HEK293 (cell line): Measurements from ENCODE around the gene MEI1.

Source experiments
- CTCF ChIA-PET: fragments of 350-600 bp; formaldehyde crosslinking; extraction: SDS; loops from one replicate; lab custom pipeline; 2021; ENCODE audit warnings: antibody characterized with exemption; lab: Yijun Ruan, JAX
- POLR2A ChIA-PET: fragments of 300-600 bp; formaldehyde crosslinking; extraction: SDS; loops from one replicate; lab custom pipeline; 2020; ENCODE audit warnings: antibody characterized with exemption, inconsistent platforms; lab: Yijun Ruan, JAX
- H3K27ac ChIP-seq: fragments of 200-500 bp; sonication (Bioruptor generic); 2 replicates; pipeline ENCODE4 v1.5.1; 2014; ENCODE audit warnings: low read depth, low read length, control low read depth, inconsistent platforms; ENCODE audit errors: extremely low read depth
- H3K36me3 ChIP-seq, 2 experiments: fragments of 200-500 bp in 1 of 2; sonication (Bioruptor generic) in 1 of 2; 1 replicate in 1 of 2; 2 replicates in 1 of 2; pipeline ENCODE4 v1.5.1; 2014 to 2017; ENCODE audit warnings: inconsistent platforms in 2 of 2, low read length in 2 of 2; ENCODE audit not compliant: control insufficient read depth in 2 of 2, insufficient read depth in 1 of 2
- H3K4me1 ChIP-seq: fragments of 200-500 bp; sonication (Bioruptor generic); 2 replicates; pipeline ENCODE4 v1.5.1; 2014; ENCODE audit warnings: mild to moderate bottlenecking, low read length, inconsistent platforms; ENCODE audit not compliant: control insufficient read depth, insufficient read depth
- H3K4me3 ChIP-seq: 2 replicates; pipeline ENCODE4 v1.5.1; 2011; ENCODE audit warnings: low read depth, mild to moderate bottlenecking, control low read depth, low read length, moderate library complexity
- H3K9me3 ChIP-seq: fragments of 200-500 bp; sonication (Bioruptor generic); 2 replicates; pipeline ENCODE4 v1.5.1; 2014; ENCODE audit warnings: low read depth, low read length, inconsistent platforms; ENCODE audit not compliant: control insufficient read depth, insufficient read depth
- BCL6B ChIP-seq: fragments of 450-650 bp; formaldehyde crosslinking; IDR thresholded peaks from 2 replicates; pipeline ENCODE4 v1.5.1; 2017; ENCODE audit warnings: missing biosample characterization, missing genetic modification characterization
- FEZF1 ChIP-seq: fragments of 450-650 bp; formaldehyde crosslinking; IDR thresholded peaks from 2 replicates; pipeline ENCODE4 v1.5.1; 2016; ENCODE audit warnings: missing biosample characterization, missing genetic modification characterization
- INSM2 ChIP-seq: fragments of 450-650 bp; formaldehyde crosslinking; IDR thresholded peaks from 2 replicates; pipeline ENCODE4 v1.5.1; 2016; ENCODE audit warnings: missing biosample characterization, missing genetic modification characterization
- KLF8 ChIP-seq: fragments of 450-650 bp; formaldehyde crosslinking; IDR thresholded peaks from 2 replicates; pipeline ENCODE4 v1.5.1; 2016; ENCODE audit warnings: missing biosample characterization, missing genetic modification characterization
- KLF9 ChIP-seq: fragments of 450-650 bp; formaldehyde crosslinking; IDR thresholded peaks from 2 replicates; pipeline ENCODE4 v1.5.1; 2016; ENCODE audit warnings: missing biosample characterization, missing genetic modification characterization, low read depth
- PRDM10 ChIP-seq: fragments of 450-650 bp; formaldehyde crosslinking; IDR thresholded peaks from 2 replicates; pipeline ENCODE4 v1.5.1; 2016; ENCODE audit warnings: missing biosample characterization, missing genetic modification characterization
- PRDM2 ChIP-seq: fragments of 450-650 bp; formaldehyde crosslinking; IDR thresholded peaks from 2 replicates; pipeline ENCODE4 v1.5.1; 2016; ENCODE audit warnings: missing biosample characterization, missing genetic modification characterization, borderline replicate concordance
- PRDM6 ChIP-seq: fragments of 450-650 bp; formaldehyde crosslinking; IDR thresholded peaks from 2 replicates; pipeline ENCODE4 v1.5.1; 2017; ENCODE audit warnings: missing biosample characterization, missing genetic modification characterization
- ZBTB20 ChIP-seq: fragments of 450-650 bp; formaldehyde crosslinking; IDR thresholded peaks from 2 replicates; pipeline ENCODE4 v1.5.1; 2016; ENCODE audit warnings: missing biosample characterization, missing genetic modification characterization
- ZNF214 ChIP-seq: fragments of 450-650 bp; formaldehyde crosslinking; IDR thresholded peaks from 2 replicates; pipeline ENCODE4 v1.5.1; 2017; ENCODE audit warnings: missing biosample characterization, mild to moderate bottlenecking, missing genetic modification characterization, borderline replicate concordance
- ZNF513 ChIP-seq: fragments of 450-650 bp; IDR thresholded peaks from 2 replicates; pipeline ENCODE4 v1.5.1; 2018; ENCODE audit warnings: missing biosample characterization, missing genetic modification characterization
- ZNF560 ChIP-seq: fragments of 450-650 bp; formaldehyde crosslinking; IDR thresholded peaks from 2 replicates; pipeline ENCODE4 v1.5.1; 2017; ENCODE audit warnings: missing biosample characterization, missing genetic modification characterization, borderline replicate concordance
- ZNF629 ChIP-seq: fragments of 450-650 bp; formaldehyde crosslinking; IDR thresholded peaks from 2 replicates; pipeline ENCODE4 v1.5.1; 2017; ENCODE audit warnings: missing biosample characterization, missing genetic modification characterization
- ZSCAN16 ChIP-seq: fragments of 450-650 bp; formaldehyde crosslinking; IDR thresholded peaks from 2 replicates; pipeline ENCODE4 v1.5.1; 2016; ENCODE audit warnings: missing biosample characterization, missing genetic modification characterization

Gene MEI1

GRCh38 chr22:41772198-41772597 is 72.9 kb downstream of the MEI1 start (continued):
- no peak for TF ChIP-seq PRDM2
- TF ChIP-seq ZNF629 (tag by site-specific recombination) = no peak
- TF ChIP-seq PRDM6 = no peak
- TF ChIP-seq ZSCAN16 (tag by site-specific recombination) = no peak
- no peak for TF ChIP-seq KLF8
- TF ChIP-seq BCL6B (tag by site-specific recombination) = no peak
- TF ChIP-seq ZNF214 (tag by site-specific recombination) = no peak
- TF ChIP-seq ZBTB20 (tag by site-specific recombination) = no peak
- no peak for TF ChIP-seq INSM2 (tag by site-specific recombination)

- CTCF ChIA-PET = interaction anchor here (0.9 to 2.9 kb wide), 6 partner anchors 9 to 80 kb away, joined by 3 to 17 read pairs (median 6); partner anchors contain the start of gene CCDC134
- TF ChIP-seq ZNF560 (no peak), KLF9 (tag by site-specific recombination) (no peak), ZNF629 (tag by site-specific recombination) (peak; percentile 64)
- TF ChIP-seq, all 188 proteins: peak for 1
- H3K9me3 ChIP-seq = no peaks in the 10 kb centered on the region
- no peaks in the 10 kb centered on the region for H3K36me3 ChIP-seq
- H3K4me1 ChIP-seq = no peaks in the 10 kb centered on the region
- H3K27ac ChIP-seq = no peak overlapping the region
- no peak overlapping the region for H3K4me3 ChIP-seq
- POLR2A ChIA-PET = interaction anchor here (0.8 to 1.6 kb wide), 3 partner anchors 9 to 76 kb away, joined by 3 to 10 read pairs (median 7); partner anchors contain the start of gene CCDC134
These were observed 73.3 kb downstream of the MEI1 start for GRCh38 chr22:41772645-41773044.

GRCh38 chr22:41775338-41775737 is 76.0 kb downstream of the MEI1 start:
- Histone ChIP-seq H3K27ac (no peak overlapping the region), H3K4me3 (no peak overlapping the region), H3K9me3 (no peaks in the 10 kb centered on the region), H3K4me1 (no peaks in the 10 kb centered on the region), H3K36me3 (no peaks in the 10 kb centered on the region)
- ChIA-PET CTCF (interaction anchor here (1.6 to 2.9 kb wide), 4 partner anchors 12 to 78 kb away, joined by 3 to 17 read pairs (median 10); no protein-coding TSS in a partner anchor), POLR2A (interaction anchor here (0.6 to 1.6 kb wide), 3 partner anchors 22 to 256 kb away, joined by 4 to 7 read pairs (median 4); partner anchors contain the start of gene CCDC134)
- TF ChIP-seq ZNF513 (no peak), PRDM10 (tag by site-specific recombination) (peak; percentile 78), FEZF1 (no peak)
